ENCODE data around the gene TREM2.

The TREM2 gene

DNA sequence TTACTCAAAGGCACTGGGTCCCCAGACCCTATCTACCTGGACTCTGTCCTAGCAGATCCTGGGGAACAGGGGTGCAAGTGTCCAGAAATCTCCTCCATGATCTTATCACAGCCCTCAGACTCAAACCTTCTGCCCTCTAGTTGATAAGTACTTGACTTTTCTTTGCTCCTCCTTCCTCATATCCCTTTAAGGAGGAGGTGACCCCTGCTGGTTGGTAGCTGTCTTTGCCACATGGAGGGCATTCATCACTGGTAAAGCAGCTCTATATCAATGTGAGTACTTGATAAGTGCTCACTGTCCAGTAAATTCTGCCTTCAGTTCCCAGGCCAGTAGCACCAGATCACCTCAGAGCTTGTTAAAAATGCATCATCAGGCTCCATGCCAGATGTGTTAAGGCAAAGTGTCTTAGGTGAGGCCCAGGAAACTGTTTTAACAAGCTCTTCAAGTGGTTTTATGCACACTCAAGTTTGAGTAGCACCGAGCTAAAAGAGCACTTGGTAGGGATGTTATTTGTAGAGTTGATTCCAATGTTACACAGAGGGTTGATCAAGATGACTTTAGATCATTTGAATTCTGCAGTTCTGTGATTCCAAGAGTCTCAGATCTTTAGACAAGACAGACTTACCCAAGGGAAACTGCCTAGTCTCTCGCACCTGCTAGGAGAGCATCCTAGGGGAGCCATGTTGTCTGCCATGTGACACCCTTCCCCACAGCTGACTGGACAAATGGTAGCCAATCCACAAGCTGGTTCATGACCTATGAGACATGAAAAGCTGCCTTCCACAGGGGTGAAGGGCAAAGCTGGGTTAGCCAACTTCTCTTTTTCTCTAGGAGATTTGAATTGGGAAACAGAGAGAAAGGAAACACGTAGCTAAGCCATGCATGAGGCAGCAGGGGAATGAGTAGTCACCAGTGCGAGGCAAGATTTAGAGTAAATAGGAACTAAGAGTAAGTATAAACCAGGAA lies 19.4 kb upstream of the TREM2 start (continued):
- TF ChIP-seq, protein P1, sequence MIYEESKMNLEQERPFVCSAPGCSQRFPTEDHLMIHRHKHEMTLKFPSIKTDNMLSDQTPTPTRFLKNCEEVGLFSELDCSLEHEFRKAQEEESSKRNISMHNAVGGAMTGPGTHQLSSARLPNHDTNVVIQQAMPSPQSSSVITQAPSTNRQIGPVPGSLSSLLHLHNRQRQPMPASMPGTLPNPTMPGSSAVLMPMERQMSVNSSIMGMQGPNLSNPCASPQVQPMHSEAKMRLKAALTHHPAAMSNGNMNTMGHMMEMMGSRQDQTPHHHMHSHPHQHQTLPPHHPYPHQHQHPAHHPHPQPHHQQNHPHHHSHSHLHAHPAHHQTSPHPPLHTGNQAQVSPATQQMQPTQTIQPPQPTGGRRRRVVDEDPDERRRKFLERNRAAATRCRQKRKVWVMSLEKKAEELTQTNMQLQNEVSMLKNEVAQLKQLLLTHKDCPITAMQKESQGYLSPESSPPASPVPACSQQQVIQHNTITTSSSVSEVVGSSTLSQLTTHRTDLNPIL (CRISPR knock-in tag; IDR thresholded peaks at IDR 0.05; ENCODE audit: low read depth) = no peak
- no peak for TF ChIP-seq ARNTL (CRISPR knock-in tag; IDR thresholded peaks at IDR 0.05; ENCODE audit: borderline replicate concordance, low read depth)
- TF ChIP-seq BACH2 (CRISPR knock-in tag; IDR thresholded peaks at IDR 0.05; ENCODE audit: borderline replicate concordance) = no peak
- no peak for TF ChIP-seq ZNF70 (CRISPR knock-in tag; IDR thresholded peaks at IDR 0.05)

DNA sequence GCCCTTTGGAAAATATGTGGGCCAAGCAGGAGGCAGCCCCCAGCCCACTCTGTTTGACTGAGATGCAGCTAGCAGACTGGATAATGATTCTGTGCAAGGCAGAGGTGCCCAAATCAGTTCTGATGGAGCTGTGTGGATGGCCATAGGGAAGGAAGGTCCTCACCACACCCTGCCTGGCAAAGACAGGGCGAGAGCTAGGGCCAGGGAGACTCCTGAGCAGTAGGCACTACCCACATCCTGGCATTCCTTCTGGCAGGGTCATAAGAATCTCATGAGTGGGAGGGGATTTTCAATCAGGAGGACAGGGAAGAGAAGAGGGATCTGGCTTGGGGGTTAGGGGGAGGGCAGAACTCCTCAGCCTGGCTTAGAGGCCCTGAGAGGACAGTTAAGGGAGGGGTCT lies 18.6 kb upstream of the TREM2 start:
- ATAC-seq = no peak
- TF ChIP-seq ISL1 (CRISPR knock-in tag; IDR thresholded peaks at IDR 0.05) = no peak
- TF ChIP-seq PPARA (CRISPR knock-in tag; IDR thresholded peaks at IDR 0.05; ENCODE audit: borderline replicate concordance) = no peak
- no peak for TF ChIP-seq CSDC2 (CRISPR knock-in tag; IDR thresholded peaks at IDR 0.05)
- TF ChIP-seq SNAI2 (CRISPR knock-in tag; IDR thresholded peaks at IDR 0.05) = no peak
- TF ChIP-seq, protein P2, sequence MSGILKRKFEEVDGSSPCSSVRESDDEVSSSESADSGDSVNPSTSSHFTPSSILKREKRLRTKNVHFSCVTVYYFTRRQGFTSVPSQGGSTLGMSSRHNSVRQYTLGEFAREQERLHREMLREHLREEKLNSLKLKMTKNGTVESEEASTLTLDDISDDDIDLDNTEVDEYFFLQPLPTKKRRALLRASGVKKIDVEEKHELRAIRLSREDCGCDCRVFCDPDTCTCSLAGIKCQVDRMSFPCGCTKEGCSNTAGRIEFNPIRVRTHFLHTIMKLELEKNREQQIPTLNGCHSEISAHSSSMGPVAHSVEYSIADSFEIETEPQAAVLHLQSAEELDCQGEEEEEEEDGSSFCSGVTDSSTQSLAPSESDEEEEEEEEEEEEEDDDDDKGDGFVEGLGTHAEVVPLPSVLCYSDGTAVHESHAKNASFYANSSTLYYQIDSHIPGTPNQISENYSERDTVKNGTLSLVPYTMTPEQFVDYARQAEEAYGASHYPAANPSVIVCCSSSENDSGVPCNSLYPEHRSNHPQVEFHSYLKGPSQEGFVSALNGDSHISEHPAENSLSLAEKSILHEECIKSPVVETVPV (CRISPR knock-in tag; IDR thresholded peaks at IDR 0.05) = no peak
- no peak for TF ChIP-seq ZFP30 (CRISPR knock-in tag; IDR thresholded peaks at IDR 0.05)
- TF ChIP-seq TOX (CRISPR knock-in tag; IDR thresholded peaks at IDR 0.05; ENCODE audit: borderline replicate concordance) = no peak
- TF ChIP-seq ZNF70 (CRISPR knock-in tag; IDR thresholded peaks at IDR 0.05) = no peak
- TF ChIP-seq ARNTL (CRISPR knock-in tag; IDR thresholded peaks at IDR 0.05; ENCODE audit: borderline replicate concordance, low read depth) = no peak
- TF ChIP-seq ZFP3 (CRISPR knock-in tag; IDR thresholded peaks at IDR 0.05) = no peak
- no peak for TF ChIP-seq BACH2 (CRISPR knock-in tag; IDR thresholded peaks at IDR 0.05; ENCODE audit: borderline replicate concordance)
- no peak for TF ChIP-seq ESRRG (CRISPR knock-in tag; IDR thresholded peaks at IDR 0.05)
- TF ChIP-seq RARB (CRISPR knock-in tag; IDR thresholded peaks at IDR 0.05) = no peak

DNA sequence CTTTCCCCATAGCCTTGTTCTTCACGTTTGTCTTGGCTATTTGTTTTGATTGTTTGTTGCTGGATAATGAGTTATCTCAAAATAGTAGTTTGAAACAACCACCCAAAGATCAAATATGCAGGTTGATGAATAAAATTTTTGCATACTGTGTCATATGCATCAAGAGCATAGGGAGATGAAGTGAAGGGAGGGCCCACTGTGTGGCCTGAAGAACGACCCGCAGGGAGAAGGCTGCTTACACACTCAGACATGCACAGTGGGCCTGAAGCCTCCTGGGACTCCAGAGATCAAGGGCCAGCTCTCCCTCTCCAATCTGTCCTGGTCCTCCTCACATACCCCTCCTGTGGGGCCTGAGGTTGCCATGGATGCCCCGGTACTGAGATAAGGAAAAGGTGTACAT lies 16.2 kb upstream of the TREM2 start:
- no peak for TF ChIP-seq ZNF8 (CRISPR knock-in tag; IDR thresholded peaks at IDR 0.05)
- no peak for TF ChIP-seq PPARA (CRISPR knock-in tag; IDR thresholded peaks at IDR 0.05; ENCODE audit: borderline replicate concordance)
- no peak for TF ChIP-seq CSDC2 (CRISPR knock-in tag; IDR thresholded peaks at IDR 0.05)
- TF ChIP-seq BACH2 (CRISPR knock-in tag; IDR thresholded peaks at IDR 0.05; ENCODE audit: borderline replicate concordance) = no peak
- no peak for TF ChIP-seq RARB (CRISPR knock-in tag; IDR thresholded peaks at IDR 0.05)
- TF ChIP-seq, protein P3, sequence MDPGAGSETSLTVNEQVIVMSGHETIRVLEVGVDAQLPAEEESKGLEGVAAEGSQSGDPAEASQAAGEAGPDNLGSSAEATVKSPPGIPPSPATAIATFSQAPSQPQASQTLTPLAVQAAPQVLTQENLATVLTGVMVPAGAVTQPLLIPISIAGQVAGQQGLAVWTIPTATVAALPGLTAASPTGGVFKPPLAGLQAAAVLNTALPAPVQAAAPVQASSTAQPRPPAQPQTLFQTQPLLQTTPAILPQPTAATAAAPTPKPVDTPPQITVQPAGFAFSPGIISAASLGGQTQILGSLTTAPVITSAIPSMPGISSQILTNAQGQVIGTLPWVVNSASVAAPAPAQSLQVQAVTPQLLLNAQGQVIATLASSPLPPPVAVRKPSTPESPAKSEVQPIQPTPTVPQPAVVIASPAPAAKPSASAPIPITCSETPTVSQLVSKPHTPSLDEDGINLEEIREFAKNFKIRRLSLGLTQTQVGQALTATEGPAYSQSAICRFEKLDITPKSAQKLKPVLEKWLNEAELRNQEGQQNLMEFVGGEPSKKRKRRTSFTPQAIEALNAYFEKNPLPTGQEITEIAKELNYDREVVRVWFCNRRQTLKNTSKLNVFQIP (CRISPR knock-in tag; IDR thresholded peaks at IDR 0.05; ENCODE audit: borderline replicate concordance, low read depth) = no peak
- TF ChIP-seq, protein P1 (CRISPR knock-in tag; IDR thresholded peaks at IDR 0.05; ENCODE audit: low read depth) = no peak
- TF ChIP-seq ZNF565 (CRISPR knock-in tag; conservative IDR thresholded peaks at IDR 0.05; ENCODE audit: low read depth) = no peak
- TF ChIP-seq, protein P4, sequence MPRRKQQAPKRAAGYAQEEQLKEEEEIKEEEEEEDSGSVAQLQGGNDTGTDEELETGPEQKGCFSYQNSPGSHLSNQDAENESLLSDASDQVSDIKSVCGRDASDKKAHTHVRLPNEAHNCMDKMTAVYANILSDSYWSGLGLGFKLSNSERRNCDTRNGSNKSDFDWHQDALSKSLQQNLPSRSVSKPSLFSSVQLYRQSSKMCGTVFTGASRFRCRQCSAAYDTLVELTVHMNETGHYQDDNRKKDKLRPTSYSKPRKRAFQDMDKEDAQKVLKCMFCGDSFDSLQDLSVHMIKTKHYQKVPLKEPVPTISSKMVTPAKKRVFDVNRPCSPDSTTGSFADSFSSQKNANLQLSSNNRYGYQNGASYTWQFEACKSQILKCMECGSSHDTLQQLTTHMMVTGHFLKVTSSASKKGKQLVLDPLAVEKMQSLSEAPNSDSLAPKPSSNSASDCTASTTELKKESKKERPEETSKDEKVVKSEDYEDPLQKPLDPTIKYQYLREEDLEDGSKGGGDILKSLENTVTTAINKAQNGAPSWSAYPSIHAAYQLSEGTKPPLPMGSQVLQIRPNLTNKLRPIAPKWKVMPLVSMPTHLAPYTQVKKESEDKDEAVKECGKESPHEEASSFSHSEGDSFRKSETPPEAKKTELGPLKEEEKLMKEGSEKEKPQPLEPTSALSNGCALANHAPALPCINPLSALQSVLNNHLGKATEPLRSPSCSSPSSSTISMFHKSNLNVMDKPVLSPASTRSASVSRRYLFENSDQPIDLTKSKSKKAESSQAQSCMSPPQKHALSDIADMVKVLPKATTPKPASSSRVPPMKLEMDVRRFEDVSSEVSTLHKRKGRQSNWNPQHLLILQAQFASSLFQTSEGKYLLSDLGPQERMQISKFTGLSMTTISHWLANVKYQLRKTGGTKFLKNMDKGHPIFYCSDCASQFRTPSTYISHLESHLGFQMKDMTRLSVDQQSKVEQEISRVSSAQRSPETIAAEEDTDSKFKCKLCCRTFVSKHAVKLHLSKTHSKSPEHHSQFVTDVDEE (CRISPR knock-in tag; IDR thresholded peaks at IDR 0.05) = no peak
- TF ChIP-seq, protein P5, sequence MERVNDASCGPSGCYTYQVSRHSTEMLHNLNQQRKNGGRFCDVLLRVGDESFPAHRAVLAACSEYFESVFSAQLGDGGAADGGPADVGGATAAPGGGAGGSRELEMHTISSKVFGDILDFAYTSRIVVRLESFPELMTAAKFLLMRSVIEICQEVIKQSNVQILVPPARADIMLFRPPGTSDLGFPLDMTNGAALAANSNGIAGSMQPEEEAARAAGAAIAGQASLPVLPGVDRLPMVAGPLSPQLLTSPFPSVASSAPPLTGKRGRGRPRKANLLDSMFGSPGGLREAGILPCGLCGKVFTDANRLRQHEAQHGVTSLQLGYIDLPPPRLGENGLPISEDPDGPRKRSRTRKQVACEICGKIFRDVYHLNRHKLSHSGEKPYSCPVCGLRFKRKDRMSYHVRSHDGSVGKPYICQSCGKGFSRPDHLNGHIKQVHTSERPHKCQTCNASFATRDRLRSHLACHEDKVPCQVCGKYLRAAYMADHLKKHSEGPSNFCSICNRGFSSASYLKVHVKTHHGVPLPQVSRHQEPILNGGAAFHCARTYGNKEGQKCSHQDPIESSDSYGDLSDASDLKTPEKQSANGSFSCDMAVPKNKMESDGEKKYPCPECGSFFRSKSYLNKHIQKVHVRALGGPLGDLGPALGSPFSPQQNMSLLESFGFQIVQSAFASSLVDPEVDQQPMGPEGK (CRISPR knock-in tag; IDR thresholded peaks at IDR 0.05; ENCODE audit: borderline replicate concordance) = no peak
- no peak for TF ChIP-seq ZFP3 (CRISPR knock-in tag; IDR thresholded peaks at IDR 0.05)
- no peak for TF ChIP-seq TOX (CRISPR knock-in tag; IDR thresholded peaks at IDR 0.05; ENCODE audit: borderline replicate concordance)
- TF ChIP-seq, protein P2 (CRISPR knock-in tag; IDR thresholded peaks at IDR 0.05) = no peak
- no peak for TF ChIP-seq TCF4 (CRISPR knock-in tag; IDR thresholded peaks at IDR 0.05; ENCODE audit: borderline replicate concordance)
- TF ChIP-seq SNAI2 (CRISPR knock-in tag; IDR thresholded peaks at IDR 0.05) = no peak
- no peak for TF ChIP-seq ISL1 (CRISPR knock-in tag; IDR thresholded peaks at IDR 0.05)
- TF ChIP-seq GLIS3 (CRISPR knock-in tag; IDR thresholded peaks at IDR 0.05) = no peak
- ATAC-seq = no peak

Data from SK-N-SH treated with all-trans-retinoic acid at 6 μM for 48 hours (cell line).